B cell (primary cell): ENCODE data around the gene TCERG1L. TPM values are rescaled to one million over a fixed set of nuclear protein-coding genes. Genes with fewer than 3 reads are reported as not detected.

Source experiments
- ATAC-seq: fragments of 200-7000 bp; cut with Tn5 transposase; one replicate; pipeline ENCODE4 v1.10.0; 2021; ENCODE audit warnings: low read depth, mild to moderate bottlenecking, moderate number of reproducible peaks, moderate library complexity
- CTCF ChIA-PET: fragments of 350-600 bp; sonication (Branson Sonifier 250); formaldehyde crosslinking; loops from one replicate; lab custom pipeline; 2021; ENCODE audit warnings: antibody characterized with exemption, inconsistent platforms; lab: Charles Lee
- POLR2A ChIA-PET: fragments of 350-600 bp; sonication (Branson Sonifier 250); formaldehyde crosslinking; loops from one replicate; lab custom pipeline; 2021; ENCODE audit warnings: antibody characterized with exemption; lab: Charles Lee
- DNase-seq: peaks from one replicate; pipeline ENCODE4 v3.0.0; 2013
- H2AFZ ChIP-seq: 2 replicates; pipeline ENCODE4 v1.6.1; 2012; ENCODE audit warnings: mild to moderate bottlenecking, low read depth, low read length; ENCODE audit not compliant: insufficient read depth, poor library complexity, severe bottlenecking
- H3K27ac ChIP-seq, 2 donors: 1 replicate in 1 of 2; 2 replicates in 1 of 2; pipeline ENCODE4 v1.5.1; 2012 to 2013; ENCODE audit warnings: low read length in 2 of 2, mild to moderate bottlenecking in 2 of 2, moderate library complexity in 1 of 2
- H3K27me3 ChIP-seq, 4 experiments: fragments of 200-600 bp in 1 of 4; sonication (generic) in 1 of 4; replicated peaks in 1 of 4; 1 replicate in 2 of 4; 2 replicates in 2 of 4; pipeline versions ENCODE4 v1.6.1 to v1.7.0; 2013 to 2016; ENCODE audit warnings: low read length in 3 of 4, mild to moderate bottlenecking in 2 of 4, mixed read lengths in 1 of 4, moderate library complexity in 1 of 4; ENCODE audit not compliant: insufficient read depth in 4 of 4, control insufficient read depth in 3 of 4; ENCODE audit errors: control extremely low read depth in 1 of 4
- H3K36me3 ChIP-seq, 2 experiments: replicated peaks in 1 of 2; 1 replicate in 1 of 2; 2 replicates in 1 of 2; pipeline versions ENCODE4 v1.6.1 to v1.7.1; 2013; ENCODE audit warnings: low read length in 1 of 2; ENCODE audit not compliant: insufficient read depth in 2 of 2, control insufficient read depth in 1 of 2; ENCODE audit errors: control extremely low read depth in 1 of 2, extremely low read depth in 1 of 2
- H3K4me1 ChIP-seq, 2 donors: fragments of 200-600 bp in 1 of 2; sonication (generic) in 1 of 2; 1 replicate in 1 of 2; 2 replicates in 1 of 2; pipeline versions ENCODE4 v1.5.1 to v1.6.1; 2013 to 2017; ENCODE audit warnings: low read length in 2 of 2; ENCODE audit not compliant: control insufficient read depth in 2 of 2, insufficient read depth in 2 of 2
- H3K4me2 ChIP-seq: replicated peaks from 2 replicates; pipeline ENCODE3; 2012; ENCODE audit warnings: mild to moderate bottlenecking, low read depth, low read length; ENCODE audit not compliant: poor library complexity, severe bottlenecking
- H3K4me3 ChIP-seq, 5 experiments: fragments of 200-600 bp in 1 of 5; sonication (generic) in 1 of 5; 1 replicate in 3 of 5; 2 replicates in 2 of 5; pipeline versions ENCODE4 v1.5.1 to v1.7.0; 2011 to 2016; ENCODE audit warnings: low read length in 4 of 5, mild to moderate bottlenecking in 4 of 5, low read depth in 2 of 5, control low read depth in 1 of 5, moderate library complexity in 1 of 5; ENCODE audit not compliant: insufficient read depth in 1 of 5; ENCODE audit errors: control extremely low read depth in 1 of 5, extremely low read depth in 1 of 5
- H3K79me2 ChIP-seq: fragments of 200-600 bp; sonication (generic); one replicate; pipeline ENCODE4 v1.6.0; 2016; ENCODE audit warnings: low read length; ENCODE audit not compliant: control insufficient read depth, insufficient read depth
- H3K9ac ChIP-seq: fragments of 200-600 bp; sonication (generic); 2 replicates; pipeline ENCODE4 v1.6.1; 2017; ENCODE audit warnings: mild to moderate bottlenecking, low read length, moderate library complexity
- H3K9me3 ChIP-seq, 3 donors: one replicate each; pipeline versions ENCODE4 v1.6.1 to v1.7.1; 2013; ENCODE audit warnings: low read length in 2 of 3; ENCODE audit not compliant: control insufficient read depth in 2 of 3, insufficient read depth in 1 of 3; ENCODE audit errors: control extremely low read depth in 1 of 3
- H4K20me1 ChIP-seq: 2 replicates; pipeline ENCODE4 v1.6.0; 2012; ENCODE audit warnings: mild to moderate bottlenecking, low read length; ENCODE audit not compliant: insufficient read depth, control insufficient read depth, poor library complexity, severe bottlenecking
- H3K27ac Mint-ChIP-seq: one replicate; pipeline ENCODE4 v1.8.0; 2021; ENCODE audit warnings: mixed read lengths
- H3K27me3 Mint-ChIP-seq: one replicate; pipeline ENCODE4 v1.8.0; 2021; ENCODE audit warnings: mixed read lengths
- H3K4me1 Mint-ChIP-seq: one replicate; pipeline ENCODE4 v1.8.0; 2021; ENCODE audit warnings: mixed read lengths
- H3K4me3 Mint-ChIP-seq: one replicate; pipeline ENCODE4 v1.8.0; 2021; ENCODE audit warnings: mixed read lengths
- H3K9me3 Mint-ChIP-seq: one replicate; pipeline ENCODE4 v1.8.0; 2022; ENCODE audit warnings: mixed read lengths; ENCODE audit not compliant: insufficient read depth
- EZH2 ChIP-seq: IDR thresholded peaks from 2 replicates; pipeline ENCODE4 v1.6.1; 2012; ENCODE audit warnings: borderline replicate concordance, low read depth, mild to moderate bottlenecking, moderate library complexity, low read length; ENCODE audit not compliant: insufficient read depth, poor library complexity, severe bottlenecking
- WGBS: methylation state at CpG from one replicate; pipeline ENCODE4 v1.1.5; 2013; ENCODE audit warnings: missing lambda C conversion rate; ENCODE audit not compliant: insufficient coverage; 5-methylcytosine and 5-hydroxymethylcytosine counted together
- intact Hi-C: fragments of 100-400 bp; cut with micrococcal nuclease; formaldehyde crosslinking; loops from one replicate; pipeline ENCODE4 v1.10.0; 2022
- polyA plus RNA-seq: library from polyadenylated mRNA; depleted of rRNA; stranded (reverse); fragments of >200 nt; gene quantifications from 2 replicates; pipeline ENCODE4 v1.2.3, GENCODE V29; 2012
- total RNA-seq, 2 donors: library from RNA; stranded (reverse); fragments of 120-200 nt in 1 of 2; gene quantifications; 1 replicate in 1 of 2; 2 replicates in 1 of 2; pipeline versions ENCODE4 v1.2.3 to v1.2.4, GENCODE V29; 2013 to 2022
- TF ChIP-seq, protein P1 (sequence below): fragments of 200-600 bp; IDR thresholded peaks from one replicate; pipeline ENCODE4 v1.8.0; 2022; ENCODE audit warnings: antibody characterized with exemption, mild to moderate bottlenecking

Gene TCERG1L
- total and polyA plus RNA-seq, 2 donors (not counting 1 experiment from before 2014, with no cell fraction given): 0.10 TPM; not detected in 1

- no peak overlapping the region for H2AFZ ChIP-seq
- DNase-seq (no peak), ATAC-seq (no peak)
- peaks cover 0 to 23% (median 0%) of the 10 kb centered on the region in 3 donors for H3K9me3 ChIP-seq
- H3K27me3 ChIP-seq: no peaks in the 10 kb centered on the region
- intact Hi-C loops: no loop called here
- no peak overlapping the region for H3K27ac ChIP-seq
- ChIA-PET POLR2A (no interaction called here), CTCF (no interaction called here)
- peaks cover 3% of the 10 kb centered on the region for H3K9me3 Mint-ChIP-seq
- H3K79me2 ChIP-seq: no peaks in the 10 kb centered on the region
- H3K27me3 Mint-ChIP-seq: no peaks in the 10 kb centered on the region
- TF ChIP-seq EZH2: no peak
- TF ChIP-seq, protein P1, sequence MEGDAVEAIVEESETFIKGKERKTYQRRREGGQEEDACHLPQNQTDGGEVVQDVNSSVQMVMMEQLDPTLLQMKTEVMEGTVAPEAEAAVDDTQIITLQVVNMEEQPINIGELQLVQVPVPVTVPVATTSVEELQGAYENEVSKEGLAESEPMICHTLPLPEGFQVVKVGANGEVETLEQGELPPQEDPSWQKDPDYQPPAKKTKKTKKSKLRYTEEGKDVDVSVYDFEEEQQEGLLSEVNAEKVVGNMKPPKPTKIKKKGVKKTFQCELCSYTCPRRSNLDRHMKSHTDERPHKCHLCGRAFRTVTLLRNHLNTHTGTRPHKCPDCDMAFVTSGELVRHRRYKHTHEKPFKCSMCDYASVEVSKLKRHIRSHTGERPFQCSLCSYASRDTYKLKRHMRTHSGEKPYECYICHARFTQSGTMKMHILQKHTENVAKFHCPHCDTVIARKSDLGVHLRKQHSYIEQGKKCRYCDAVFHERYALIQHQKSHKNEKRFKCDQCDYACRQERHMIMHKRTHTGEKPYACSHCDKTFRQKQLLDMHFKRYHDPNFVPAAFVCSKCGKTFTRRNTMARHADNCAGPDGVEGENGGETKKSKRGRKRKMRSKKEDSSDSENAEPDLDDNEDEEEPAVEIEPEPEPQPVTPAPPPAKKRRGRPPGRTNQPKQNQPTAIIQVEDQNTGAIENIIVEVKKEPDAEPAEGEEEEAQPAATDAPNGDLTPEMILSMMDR: no peak
- WGBS: 93% methylated on average over 14 of the region's 14 CpGs
- H3K36me3 ChIP-seq: no peaks in the 10 kb centered on the region
- H3K4me1 Mint-ChIP-seq: no peaks in the 10 kb centered on the region
- no peaks in the 10 kb centered on the region for H4K20me1 ChIP-seq
- H3K9ac ChIP-seq: no peak overlapping the region
- H3K4me3 ChIP-seq: no peak overlapping the region
- H3K4me3 Mint-ChIP-seq: no peak overlapping the region
- H3K4me2 ChIP-seq: no peak overlapping the region
- H3K4me1 ChIP-seq: no peaks in the 10 kb centered on the region
- no peak overlapping the region for H3K27ac Mint-ChIP-seq
These were observed 44.3 kb downstream of the TCERG1L start for GRCh38 chr10:131266936-131267813.

DNA sequence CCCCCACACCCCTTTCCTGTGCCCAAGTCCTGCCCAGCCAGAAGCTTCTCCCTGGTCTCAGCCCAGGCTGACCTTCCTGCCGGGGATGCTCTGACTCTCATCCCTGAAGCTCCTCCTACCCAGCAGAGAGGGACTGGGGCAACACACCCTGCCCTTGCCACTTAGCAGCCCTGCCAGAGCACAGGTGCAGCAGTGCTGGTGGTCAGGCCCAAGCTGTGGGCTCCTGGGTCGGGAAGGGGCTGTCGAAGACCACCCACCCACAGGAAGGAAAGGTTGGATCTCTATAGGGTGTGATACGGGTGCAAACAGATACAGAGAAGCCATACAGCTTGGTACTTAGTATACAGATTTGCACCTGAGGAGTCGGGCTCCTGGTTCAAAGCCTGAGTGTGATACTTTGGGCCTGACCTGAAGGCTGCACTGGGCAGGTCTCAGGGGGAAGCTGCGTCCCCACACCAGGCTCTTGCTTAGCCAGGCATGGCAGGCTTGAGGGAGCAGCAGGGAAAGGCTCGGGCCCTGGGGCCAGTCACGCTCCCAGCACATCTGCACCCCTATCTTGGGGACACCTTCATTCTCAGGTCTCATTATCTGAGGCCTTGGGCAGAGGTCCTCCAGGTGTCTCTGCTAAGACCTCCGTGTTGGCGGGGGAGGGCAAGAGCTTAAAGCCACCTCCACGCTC, 47.3 kb downstream of the TCERG1L start:
- Histone ChIP-seq H3K4me3 (no peak overlapping the region), H2AFZ (no peak overlapping the region), H3K4me1 (no peaks in the 10 kb centered on the region), H3K79me2 (no peaks in the 10 kb centered on the region), H3K36me3 (no peaks in the 10 kb centered on the region), H3K9me3 (peaks cover 0 to 39% (median 0%) of the 10 kb centered on the region in 3 donors), H4K20me1 (no peaks in the 10 kb centered on the region), H3K27me3 (no peaks in the 10 kb centered on the region), H3K4me2 (no peak overlapping the region), H3K9ac (no peak overlapping the region), H3K27ac (no peak overlapping the region)
- ChIA-PET POLR2A (no interaction called here), CTCF (no interaction called here)
- intact Hi-C loops: no loop called here
- Mint-ChIP-seq H3K27ac (no peak overlapping the region), H3K27me3 (no peaks in the 10 kb centered on the region), H3K9me3 (peaks cover 3% of the 10 kb centered on the region), H3K4me3 (no peak overlapping the region), H3K4me1 (no peaks in the 10 kb centered on the region)
- no peak for ATAC-seq
- 84% methylated on average over 11 of the region's 11 CpGs for WGBS
- no peak for DNase-seq
- TF ChIP-seq EZH2: no peak
- TF ChIP-seq, protein P1: no peak
